SIG-M5 treated with dmso at 0.1 percent for 504 hours (cell line): Measurements from ENCODE around the gene MX2.

ENCODE experiments used
- DNase-seq: peaks from one replicate; lab custom pipeline; 2025; ENCODE audit not compliant: unreplicated experiment; lab: John Stamatoyannopoulos, UW

MX2 gene

GRCh38 chr21:41363370-41364270, 1.8 kb downstream of the MX2 start:
- no peak for DNase-seq

- DNase-seq = no peak
Observed at GRCh38 chr21:41364308-41364707, 2.5 kb downstream of the MX2 start.

- DNase-seq = no peak
Observed at GRCh38 chr21:41365377-41366107, 3.7 kb downstream of the MX2 start.

GRCh38 chr21:41366522-41367151, 4.8 kb downstream of the MX2 start:
- DNase-seq = peak; percentile 99

GRCh38 chr21:41367301-41367944, 5.6 kb downstream of the MX2 start:
- no peak for DNase-seq

- no peak for DNase-seq
Observed at GRCh38 chr21:41367945-41368734, 6.3 kb downstream of the MX2 start.

- DNase-seq = no peak
Observed at GRCh38 chr21:41368735-41369104, 6.9 kb downstream of the MX2 start.

- DNase-seq = peak; percentile 19
Observed at GRCh38 chr21:41369105-41369919, 7.5 kb downstream of the MX2 start.

- DNase-seq = no peak
Observed at GRCh38 chr21:41369920-41370839, 8.4 kb downstream of the MX2 start.

- DNase-seq = no peak
Observed at GRCh38 chr21:41370840-41371684, 9.2 kb downstream of the MX2 start.

- DNase-seq = no peak
Observed at GRCh38 chr21:41371685-41372030, 9.8 kb downstream of the MX2 start.

- DNase-seq = no peak
Observed at GRCh38 chr21:41373253-41373652, 11.4 kb downstream of the MX2 start.

- DNase-seq = no peak
Observed at GRCh38 chr21:41373763-41374162, 11.9 kb downstream of the MX2 start.

GRCh38 chr21:41374177-41374712, 12.4 kb downstream of the MX2 start:
- no peak for DNase-seq

- no peak for DNase-seq
Observed at GRCh38 chr21:41374867-41375533, 13.2 kb downstream of the MX2 start.

GRCh38 chr21:41375875-41376274, 14.0 kb downstream of the MX2 start:
- no peak for DNase-seq

GRCh38 chr21:41377715-41378114, 15.9 kb downstream of the MX2 start:
- DNase-seq = no peak
